Measurements from ENCODE around the gene TRA2B.
"Not testable (repeated sequence)": the region's sequence is repeated elsewhere in the genome, so short reads cannot be mapped to it uniquely, and the experiment has no call there.

Gene TRA2B

DNA sequence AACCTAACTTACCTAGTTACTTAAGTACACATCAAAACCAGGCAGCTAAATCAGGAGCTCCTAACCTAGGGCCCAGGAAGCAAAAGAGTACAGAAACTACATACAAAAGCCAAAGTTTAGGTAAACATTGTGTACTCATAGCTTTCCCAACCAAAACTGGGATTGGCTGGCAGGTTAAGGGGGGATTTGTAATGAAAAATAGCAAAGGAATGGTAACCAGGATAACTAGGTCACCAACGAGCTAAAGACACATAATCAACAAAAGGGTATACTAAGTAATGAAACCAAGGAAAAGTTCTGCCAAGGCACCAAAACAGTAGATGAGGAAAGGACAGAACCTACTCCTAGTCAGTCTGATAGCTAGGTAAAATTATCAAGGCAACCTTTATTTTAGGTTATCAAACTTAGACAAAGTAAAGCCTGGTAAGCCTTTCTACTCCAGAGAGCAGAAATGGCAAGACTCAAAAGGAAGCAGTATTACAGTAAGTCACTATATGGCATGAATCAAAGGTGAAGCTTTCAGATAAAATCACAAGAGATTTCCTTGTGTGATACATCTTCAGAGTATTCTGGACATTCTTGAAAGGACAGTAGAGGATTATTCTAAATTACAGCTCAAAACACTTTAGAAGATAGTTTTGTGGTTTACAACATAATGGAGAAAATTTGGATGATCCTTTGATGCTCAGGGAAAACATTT, 10.2 kb downstream of the TRA2B start:
- DNase-seq: no peak

DNA sequence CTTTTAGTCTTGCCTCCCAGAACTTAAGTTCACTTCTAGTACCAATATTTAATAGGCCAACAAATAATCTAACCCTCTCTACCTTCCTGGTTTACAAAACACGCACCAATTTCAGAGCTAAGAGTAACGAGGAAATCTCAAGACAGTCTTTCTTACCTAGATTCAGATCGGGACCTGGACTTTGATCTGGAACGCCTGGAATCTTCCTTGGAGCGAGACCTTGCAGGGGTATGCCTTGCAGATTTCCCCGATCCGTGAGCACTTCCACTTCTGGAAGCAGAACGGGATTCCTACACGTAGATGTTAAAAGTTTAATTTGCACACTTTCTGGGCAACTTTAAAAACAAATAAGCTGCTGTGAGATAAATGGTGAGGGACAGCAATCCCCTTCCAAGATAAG, 11.4 kb downstream of the TRA2B start:
- DNase-seq: no peak

DNA sequence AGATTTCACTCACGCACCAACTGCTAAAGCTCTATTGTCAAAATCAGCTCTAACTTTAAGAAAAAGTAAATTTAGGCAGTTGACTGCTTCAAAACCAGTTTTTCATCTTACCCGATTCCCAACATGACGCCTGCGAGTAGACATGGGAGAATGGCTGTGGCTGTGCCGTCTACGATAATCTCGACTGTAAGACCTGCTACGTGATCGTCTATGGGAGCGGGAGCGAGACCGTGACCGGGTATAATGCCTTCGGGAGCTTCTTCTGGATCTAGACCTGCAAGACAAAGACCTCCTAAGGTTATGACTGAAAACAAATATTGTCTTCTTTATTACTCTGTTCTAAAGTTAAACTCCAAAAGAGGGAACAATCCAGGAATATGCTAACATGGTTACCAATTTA, 12.5 kb downstream of the TRA2B start:
- DNase-seq: no peak

DNA sequence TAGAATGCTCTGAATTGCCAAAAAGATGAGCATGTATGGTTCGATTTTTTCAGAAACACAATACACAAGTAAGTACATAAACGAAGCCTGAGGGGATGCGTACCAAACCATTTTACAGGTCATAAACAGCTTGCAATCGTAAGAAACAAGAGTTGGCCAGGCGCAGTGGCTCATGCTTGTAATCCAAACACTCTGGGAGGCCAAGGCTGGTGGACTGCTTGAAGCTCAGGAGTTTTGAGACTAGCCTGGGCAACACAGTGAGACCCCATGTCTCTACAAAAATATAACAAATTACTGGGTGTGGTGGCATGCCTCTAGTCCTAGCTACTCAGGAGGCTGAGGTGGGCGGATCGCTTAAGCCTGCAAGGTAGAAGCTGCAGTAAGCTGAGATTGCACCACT, 13.4 kb downstream of the TRA2B start:
- DNase-seq: no peak

DNA sequence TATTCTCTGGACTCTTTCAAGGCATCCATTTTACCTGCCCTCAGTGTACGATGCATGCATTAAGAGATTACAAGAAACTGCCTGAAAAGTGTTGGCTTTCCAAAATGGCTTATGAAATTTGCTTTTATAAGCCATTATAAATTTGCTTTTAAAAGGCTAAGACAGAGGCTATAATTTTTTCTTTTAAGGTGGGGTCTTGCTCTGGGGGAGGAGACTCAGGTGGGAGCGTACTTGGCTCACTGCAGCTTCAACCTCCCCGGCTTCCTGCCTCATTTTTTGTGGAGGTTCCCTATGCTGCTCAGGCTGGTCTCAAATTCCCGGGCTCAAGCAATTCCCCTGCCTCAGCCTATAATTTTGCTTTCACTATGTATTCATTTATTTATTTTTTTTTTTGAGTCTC, 17.6 kb downstream of the TRA2B start:
- no peak for DNase-seq

DNA sequence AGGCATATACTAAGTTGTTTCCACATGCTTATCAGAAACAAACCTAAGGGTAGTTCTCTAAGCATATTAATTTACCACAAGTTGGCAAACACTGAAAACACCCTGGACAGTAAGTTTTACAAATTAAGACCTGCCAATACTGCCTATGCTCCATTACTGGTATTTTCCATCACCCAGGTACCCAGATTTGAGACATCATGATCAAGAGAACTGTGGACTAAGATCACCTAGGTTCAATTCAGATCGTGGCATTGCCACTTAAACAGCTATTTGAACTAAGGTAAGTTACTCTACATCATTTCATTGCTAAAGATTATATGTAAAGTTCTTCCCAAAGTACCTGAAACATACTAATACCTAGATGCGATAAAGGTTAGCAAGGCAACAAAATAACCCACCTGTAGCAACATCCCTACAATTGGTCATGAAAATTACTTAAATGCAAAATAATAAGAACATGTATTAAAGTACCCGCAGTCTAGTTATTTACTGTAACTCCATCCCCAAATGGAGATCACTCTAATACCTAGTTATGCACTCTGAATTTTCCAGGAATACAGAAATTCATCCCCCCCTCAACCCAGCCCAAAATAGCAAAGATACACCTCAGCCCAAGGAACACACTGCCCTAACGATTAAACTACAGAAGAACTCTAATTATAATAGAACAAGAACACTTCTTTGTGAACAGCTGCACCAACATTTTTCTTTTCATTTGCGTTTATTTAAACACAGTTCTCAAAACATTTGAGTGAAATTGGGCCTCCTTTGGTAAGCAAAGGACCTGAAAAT, 21.6 kb downstream of the TRA2B start:
- no peak for DNase-seq

DNA sequence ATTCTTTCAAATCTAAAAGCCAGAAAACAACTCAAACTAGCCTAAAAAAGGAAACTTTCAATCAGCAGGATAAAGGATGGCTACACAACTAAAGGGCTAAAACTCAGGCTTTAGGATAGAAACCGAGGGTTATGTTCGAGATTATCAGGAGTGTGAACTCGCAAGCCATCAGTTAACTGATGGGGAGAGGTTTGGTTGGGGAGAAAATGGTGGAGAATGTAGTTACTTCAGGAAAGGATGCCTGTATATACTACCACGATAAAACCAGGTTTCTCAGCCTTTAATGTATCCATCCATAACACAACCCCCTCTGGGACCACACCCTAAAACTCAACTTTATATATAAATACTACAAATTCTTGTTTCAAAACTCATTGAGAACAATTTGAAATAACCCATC, 22.2 kb downstream of the TRA2B start:
- DNase-seq: no peak

DNA sequence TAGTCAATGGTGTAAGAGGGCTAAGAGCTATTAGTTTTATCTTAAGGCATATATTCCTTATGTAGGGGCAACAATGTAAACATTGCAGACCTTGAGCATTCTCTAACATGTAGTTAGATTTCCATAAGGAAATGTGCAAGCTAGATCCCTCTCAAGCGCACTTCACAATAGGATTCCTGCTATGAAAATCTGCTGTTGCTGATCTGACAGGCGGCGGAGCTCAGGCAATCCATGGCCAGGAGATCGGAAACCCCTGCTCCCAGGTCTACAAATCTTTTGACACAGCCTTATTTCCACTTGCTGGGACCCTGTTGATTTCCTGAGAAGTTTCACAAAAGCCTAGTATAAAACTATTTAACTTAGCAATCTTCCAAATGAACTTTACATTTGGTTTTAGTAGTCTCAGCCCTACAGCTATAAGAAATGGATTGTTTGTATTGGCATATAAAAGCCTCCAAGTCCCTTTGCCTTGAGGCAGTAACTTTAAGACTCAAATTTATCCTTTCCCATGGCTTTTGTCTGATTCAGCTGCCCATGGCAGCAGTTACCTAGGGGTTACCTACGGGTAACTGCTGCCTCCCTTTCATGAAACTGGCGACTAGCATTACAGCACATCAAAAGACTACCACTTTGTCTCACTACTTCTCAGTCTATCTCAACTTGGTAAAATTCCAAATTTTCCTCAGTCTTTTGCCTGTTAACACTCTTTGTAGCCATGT, 22.7 kb downstream of the TRA2B start:
- DNase-seq: no peak

DNA sequence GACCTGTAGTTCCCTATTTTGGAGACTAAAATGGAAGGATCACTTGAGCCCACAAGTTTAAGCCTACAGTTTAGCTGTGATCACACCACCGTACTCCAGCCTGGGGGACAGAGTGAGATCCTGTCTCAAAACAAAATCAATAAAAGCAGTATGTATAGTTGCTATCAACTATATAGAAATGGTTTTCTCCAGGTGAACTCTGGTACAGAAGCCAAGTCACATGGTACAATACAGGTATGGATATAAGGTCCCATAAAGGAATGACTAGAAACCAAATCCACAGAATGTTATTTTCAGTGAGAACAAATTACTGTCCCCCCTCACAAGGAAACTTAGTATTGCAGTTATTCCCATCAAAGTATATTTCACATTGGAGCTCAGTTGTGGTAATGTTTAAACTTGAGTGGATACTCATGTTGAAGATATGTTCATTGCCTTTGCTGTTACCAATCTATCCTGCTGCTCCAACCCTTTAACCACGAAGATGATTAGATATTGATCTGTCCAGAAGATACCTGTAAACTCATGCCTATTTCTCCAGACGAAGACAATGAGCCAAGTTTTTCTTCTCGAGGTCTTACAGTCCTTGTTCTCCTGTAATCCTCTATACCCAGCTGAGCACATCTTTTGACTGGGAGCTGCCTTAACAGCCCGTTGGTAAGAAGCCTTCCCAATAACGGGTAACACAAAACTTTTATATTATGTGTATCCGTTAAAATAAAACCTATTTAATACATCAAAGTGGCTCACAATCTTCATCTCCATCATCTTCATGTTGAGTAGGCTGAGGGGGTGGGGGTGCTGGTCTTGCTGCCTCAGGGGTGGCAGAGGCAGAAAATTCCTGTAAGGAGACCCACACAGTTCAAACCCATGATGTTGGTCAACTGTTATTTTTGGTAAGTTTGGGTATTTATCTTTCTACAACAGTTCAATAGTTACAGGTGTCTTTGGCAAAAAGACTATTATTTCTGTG, 24.6 kb downstream of the TRA2B start:
- DNase-seq: no peak

DNA sequence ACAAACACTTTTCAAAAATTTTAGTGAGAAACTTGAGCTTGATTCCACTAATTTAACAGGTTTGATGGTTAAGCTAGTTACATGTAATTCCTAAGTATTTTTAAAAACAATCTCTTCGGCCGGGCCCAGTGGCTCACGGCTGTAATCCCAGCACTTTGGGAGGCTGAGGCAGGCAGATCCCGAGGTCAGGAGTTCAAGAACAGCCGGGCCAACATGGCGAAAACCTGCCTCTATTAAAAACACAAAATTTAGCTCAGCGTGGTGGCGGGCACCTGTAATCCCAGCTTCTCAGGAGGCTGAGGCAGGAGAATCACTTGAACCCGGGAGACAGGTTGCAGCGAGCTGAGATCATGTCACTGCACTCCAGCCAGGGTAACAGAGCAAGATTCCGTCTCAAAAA, 25.3 kb downstream of the TRA2B start:
- no peak for DNase-seq

DNA sequence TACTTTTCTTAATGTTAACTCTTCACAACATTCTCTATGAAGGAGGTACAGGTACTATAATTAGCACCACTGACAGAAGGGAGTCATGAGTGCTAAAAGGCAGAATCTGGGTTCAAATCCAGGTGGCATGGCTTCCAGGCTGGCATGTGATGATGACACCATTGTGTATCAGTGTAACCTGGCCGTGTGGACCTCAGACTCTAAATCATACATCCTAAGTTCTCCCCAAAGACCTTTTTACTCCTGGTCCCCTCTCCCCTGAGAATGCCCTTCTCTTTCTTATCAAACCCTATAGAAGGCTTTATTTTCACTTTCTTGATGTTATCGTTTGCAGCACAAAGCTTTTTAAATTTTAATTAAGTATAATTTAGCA, 26.8 kb downstream of the TRA2B start:
- DNase-seq: not testable (repeated sequence)

DNA sequence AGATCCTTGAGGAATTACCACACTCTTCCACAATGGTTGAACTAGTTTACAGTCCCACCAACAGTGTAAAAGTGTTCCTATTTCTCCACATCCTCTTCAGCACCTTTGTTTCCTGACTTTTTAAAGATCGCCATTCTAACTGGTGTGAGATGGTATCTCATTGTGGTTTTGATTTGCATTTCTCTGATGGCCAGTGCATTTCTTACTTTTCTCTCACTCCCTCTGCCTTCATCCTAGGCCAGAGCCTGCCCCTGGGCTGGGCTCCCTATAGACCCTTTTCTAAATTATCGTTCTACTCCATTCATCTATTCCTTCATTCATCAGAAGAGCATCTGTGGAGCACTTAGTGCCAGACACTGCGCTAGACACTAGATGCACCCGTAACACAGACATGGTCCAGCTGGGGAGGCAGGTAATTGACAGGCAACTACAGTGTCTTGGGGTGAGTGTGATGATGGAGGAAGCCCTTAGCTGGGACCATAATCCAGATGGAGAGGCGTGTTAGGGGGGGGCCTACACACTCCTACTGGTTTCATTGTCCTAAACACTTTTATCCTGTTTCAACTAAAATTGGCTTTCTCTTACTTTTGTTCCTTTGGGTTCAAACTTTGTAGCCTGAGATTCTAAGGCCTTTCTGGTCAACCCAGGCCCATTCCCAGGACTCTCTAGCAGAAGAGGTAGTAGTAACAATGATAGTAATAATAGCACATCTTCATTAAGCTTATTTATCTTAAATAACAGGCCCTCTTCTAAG, 27.3 kb downstream of the TRA2B start:
- not testable (repeated sequence) for DNase-seq

DNA sequence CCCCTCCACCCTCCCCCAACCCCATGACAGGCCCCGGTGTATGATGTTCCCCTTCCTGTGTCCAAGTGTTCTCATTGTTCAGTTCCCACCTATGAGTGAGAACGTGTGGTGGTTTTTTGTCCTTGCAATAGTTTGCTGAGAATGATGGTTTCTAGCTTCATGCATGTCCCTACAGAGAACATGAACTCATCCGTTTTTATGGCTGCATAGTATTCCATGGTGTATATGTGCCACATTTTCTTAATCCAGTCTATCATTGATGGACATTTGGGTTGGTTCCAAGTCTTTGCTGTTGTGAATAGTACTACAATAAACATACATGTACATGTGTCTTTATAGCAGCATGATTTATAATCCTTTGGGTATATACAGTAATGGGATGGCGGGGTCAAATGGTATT, 27.9 kb downstream of the TRA2B start:
- DNase-seq: not testable (repeated sequence)

DNA sequence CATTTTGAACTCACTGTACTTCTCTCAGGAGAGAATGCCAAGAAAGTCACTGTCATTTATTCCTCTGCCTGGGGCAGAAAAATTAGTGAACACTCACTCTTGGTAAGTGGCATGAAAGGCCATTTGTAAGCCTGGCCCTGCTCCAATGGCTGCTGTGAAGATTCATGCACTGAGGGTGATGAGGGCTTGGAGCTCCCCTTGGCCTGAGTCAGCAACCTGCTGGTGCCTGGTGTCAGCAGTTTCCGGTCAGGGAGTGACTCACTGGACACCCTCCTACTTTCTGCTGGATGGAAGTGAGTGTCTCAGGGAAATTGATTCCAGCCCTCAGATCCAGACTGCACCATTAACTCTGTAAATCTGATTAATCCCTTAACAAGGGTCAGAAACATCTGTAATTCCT, 37.6 kb downstream of the TRA2B start:
- DNase-seq: peak in 1 of 2 donors; percentile 24

DNA sequence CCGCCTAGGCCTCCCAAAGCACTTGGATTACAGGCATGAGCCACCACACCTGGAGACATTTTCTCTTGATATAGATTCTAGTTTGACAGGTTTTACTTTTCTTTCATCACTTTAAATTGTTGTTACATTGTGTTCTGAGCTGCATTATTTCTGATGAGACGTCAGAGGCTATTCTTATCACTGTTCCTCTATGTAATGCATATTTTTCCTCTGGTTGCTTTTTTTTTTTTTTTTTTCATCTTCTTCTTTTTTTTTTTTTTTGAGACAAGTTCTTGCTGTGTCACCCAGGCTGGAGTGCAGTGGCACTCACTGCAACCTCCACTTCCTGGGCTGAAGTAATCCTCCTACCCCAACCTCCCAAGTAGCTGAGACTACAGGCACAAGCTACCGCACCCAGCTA, 41.2 kb downstream of the TRA2B start:
- no peak for DNase-seq

DNA sequence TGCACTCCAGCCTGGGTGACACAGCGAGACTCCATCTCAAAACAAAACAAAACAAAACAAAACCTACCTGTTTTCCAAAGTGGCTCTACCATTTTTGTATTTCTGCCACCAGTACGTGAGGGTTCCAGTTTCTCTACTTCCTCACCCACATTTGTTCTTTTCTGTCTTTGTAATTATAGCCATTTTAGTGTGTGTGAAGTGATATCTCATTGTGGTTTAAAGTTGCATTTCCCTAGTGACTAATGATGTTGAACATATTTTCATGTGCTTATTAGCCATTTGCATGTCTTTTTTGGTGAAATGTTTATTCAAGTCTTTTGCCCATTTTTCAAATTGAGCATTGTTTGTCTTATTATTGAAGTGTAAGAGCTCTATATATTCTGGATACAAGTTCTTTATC, 50.7 kb downstream of the TRA2B start:
- DNase-seq: no peak

DNA sequence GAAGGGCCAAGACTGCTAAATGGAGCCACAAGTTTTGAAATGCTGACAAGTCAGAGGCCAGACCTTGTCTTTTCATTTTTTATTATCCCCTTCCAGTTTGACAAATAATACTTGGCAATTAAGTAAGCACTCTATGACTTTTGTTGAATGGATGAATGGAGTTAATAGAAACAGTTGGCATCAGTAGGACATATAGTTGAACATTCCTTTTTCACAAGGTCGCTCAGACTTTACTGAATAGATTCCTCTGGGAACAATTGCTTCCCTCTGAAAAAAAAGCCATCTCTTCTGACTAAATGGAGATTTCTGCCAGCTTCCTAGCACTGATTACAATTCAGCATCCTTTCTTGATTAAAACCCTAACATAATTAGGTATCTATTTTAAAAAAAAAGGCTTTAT, 53.2 kb downstream of the TRA2B start:
- no peak for DNase-seq

DNA sequence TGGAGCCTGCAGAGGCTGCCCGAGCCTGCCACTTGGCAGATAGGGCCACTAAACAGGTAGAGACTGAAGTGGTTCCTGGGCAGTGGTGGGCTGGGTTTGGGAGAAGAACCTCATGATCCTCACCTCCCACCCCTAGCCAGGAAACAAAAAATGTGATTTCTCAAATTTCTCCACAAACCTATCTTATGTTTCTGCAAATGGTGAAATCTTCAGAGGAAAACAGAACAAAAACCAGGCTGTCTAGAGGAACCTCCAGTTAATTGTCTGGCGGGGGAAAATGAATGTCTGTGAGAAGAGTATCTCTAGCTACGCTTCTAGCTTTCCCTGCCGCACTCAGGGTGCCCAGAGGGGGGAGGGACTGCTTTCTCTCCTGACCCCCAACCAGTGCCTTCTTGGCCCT, 55.9 kb downstream of the TRA2B start:
- no peak for DNase-seq

DNA sequence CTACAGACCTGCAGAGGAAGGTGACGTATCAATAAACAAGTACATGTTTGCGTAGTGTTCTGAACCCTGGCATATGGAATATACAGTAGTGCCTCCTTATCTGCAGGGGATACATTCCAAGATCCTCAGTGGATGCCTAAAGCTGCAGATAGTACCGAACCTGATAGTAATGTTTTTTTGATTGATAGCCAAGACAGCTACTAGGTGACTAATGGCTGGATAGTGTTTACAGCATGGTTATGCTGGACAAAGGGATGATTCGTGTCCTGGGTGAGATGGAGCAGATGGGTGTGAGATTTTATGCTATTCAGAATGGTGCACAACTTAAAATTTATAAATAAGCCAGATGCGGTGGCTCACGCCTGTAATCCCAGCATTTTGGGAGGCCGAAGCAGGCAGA, 57.2 kb downstream of the TRA2B start:
- DNase-seq: no peak

DNA sequence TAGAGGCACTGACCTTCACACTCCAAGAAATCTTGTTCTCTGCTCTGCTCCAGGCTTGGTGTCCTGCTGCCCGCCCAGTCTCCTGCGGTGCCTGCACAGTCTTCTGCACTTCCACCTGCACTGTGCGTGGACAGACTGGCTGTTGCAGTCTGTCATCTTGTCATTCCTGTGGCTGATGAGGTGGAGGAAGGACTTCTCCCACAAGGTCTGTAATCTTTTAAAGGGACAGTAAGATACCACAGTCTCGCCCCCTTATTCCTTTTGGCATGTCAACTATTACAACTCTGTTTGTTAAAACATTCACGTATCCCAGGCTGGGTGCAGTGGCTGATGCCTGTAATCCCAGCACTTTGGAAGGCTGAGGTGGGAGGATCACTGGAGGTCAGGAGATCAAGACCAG, 58.9 kb downstream of the TRA2B start:
- DNase-seq: no peak

DNA sequence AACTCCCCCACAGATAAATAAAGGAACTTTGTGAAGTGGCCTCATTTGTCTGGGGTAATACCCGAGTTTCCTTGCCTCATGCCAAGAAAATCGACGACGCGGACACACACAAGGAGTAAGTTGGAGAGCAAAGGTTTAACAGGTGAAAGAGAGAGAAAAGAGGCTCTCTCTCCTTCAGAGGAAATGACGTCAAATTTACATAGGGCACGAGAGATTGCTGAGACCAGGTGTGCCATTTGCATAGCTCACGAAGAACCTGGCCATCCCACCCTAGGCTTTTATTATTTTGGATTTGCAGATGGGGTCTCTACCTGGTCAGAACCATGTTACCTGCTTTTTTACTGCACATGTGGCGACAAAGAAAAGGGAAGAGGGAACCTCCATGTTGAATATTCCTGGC, 63.7 kb downstream of the TRA2B start:
- DNase-seq: no peak

DNA sequence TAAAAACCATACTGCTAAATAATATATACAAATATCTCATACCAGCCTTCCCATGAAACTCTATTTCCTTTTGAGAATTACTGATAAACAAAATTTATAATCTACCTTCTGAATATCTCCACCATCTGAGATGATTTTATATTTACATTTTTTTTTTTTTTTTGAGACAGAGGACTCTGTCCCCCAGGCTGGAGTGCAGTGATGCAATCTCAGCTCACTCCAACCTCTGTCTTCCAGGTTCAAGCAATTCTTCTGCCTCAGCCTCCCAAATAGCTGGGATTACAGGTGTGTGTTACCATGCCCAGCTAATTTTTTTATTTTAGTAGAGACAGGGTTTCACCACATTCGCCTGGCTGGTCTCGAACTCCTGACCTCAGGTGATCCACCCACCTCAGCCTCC, 70.2 kb downstream of the TRA2B start:
- no peak for DNase-seq

Data from bone marrow (tissue), 2 donors.